IPS-20b (cell line): Measurements from ENCODE around the gene IFIT2.

ENCODE experiments used
- H3K27ac ChIP-seq: one replicate; pipeline ENCODE4 v1.5.1; 2013; ENCODE audit warnings: low read length
- H3K27me3 ChIP-seq: 2 replicates; pipeline ENCODE4 v1.6.1; 2013; ENCODE audit warnings: mild to moderate bottlenecking, low read length, inconsistent platforms; ENCODE audit not compliant: insufficient read depth
- H3K36me3 ChIP-seq: 2 replicates; pipeline ENCODE4 v1.6.1; 2013; ENCODE audit warnings: low read depth, mild to moderate bottlenecking, inconsistent platforms, low read length, moderate library complexity; ENCODE audit not compliant: insufficient read depth
- H3K4me1 ChIP-seq: 2 replicates; pipeline ENCODE4 v1.6.1; 2013; ENCODE audit warnings: mild to moderate bottlenecking, control low read depth, inconsistent platforms, low read length, moderate library complexity; ENCODE audit not compliant: insufficient read depth
- H3K4me3 ChIP-seq: 2 replicates; pipeline ENCODE4 v1.5.1; 2013; ENCODE audit warnings: mild to moderate bottlenecking, low read length, inconsistent platforms
- H3K9ac ChIP-seq: 2 replicates; pipeline ENCODE4 v1.6.1; 2013; ENCODE audit warnings: low read depth, mild to moderate bottlenecking, inconsistent platforms, low read length, moderate library complexity
- H3K9me3 ChIP-seq: 2 replicates; pipeline ENCODE4 v1.6.1; 2013; ENCODE audit warnings: mild to moderate bottlenecking, low read depth, low read length, inconsistent platforms; ENCODE audit not compliant: insufficient read depth

The IFIT2 gene

DNA sequence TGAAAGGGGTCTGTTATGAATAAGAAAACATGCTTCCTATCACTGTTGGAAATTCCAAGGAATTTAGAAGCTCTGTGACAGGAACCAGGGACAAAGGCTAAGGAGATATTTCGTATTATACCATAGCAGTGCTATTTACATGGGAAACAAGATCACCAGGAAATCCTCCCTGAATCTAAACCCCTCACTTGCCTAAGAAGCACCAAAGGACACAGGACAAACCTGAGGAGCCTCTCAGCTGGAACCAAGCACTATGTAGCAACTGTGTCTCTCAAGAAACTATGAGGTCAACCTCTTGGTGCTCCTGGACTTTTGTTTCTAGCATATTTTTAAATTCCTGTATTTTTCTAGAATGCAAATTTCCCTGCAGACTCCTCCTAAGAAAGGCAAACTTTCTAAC is 55.2 kb downstream of the IFIT2 start:
- Histone ChIP-seq H3K4me3 (no peak overlapping the region), H3K4me1 (peaks cover 8% of the 10 kb centered on the region), H3K36me3 (no peaks in the 10 kb centered on the region), H3K9ac (no peak overlapping the region), H3K27ac (no peak overlapping the region), H3K9me3 (no peaks in the 10 kb centered on the region), H3K27me3 (no peaks in the 10 kb centered on the region)

DNA sequence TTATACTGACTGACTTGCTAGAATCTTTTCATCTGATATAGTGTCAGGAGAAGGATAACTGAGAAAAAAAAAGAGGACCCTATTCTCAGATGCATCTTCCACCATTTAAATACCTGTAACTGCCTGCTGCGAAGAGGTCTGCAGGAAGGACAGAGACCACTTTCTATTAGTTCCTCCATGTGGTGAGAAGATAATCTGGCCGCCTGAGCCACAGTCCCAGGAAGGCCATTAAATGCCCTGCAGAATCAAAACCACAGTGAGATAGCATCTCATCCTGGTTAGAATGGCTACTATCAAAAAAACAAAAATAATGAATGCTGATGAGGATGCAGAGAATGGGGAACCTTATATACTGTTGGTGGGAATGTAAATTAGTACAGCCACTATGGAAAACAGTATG is 56.1 kb downstream of the IFIT2 start:
- no peaks in the 10 kb centered on the region for H3K9me3 ChIP-seq

More for the DNA sequence above, 56.1 kb downstream of the IFIT2 start:
- Histone ChIP-seq H3K4me1 (peaks cover 4% of the 10 kb centered on the region; the same call in 1 of the 2 replicates), H3K4me3 (no peak overlapping the region), H3K9ac (no peak overlapping the region), H3K36me3 (no peaks in the 10 kb centered on the region), H3K27ac (no peak overlapping the region), H3K27me3 (no peaks in the 10 kb centered on the region)
